ENCODE measurements around the gene FRMD6. TPM values are rescaled to one million over a fixed set of nuclear protein-coding genes. Genes with fewer than 3 reads are reported as not detected.

The FRMD6 gene
- total RNA-seq, 4 donors from 2014 or later, result 8.1 to 73.4 (median 12.4) TPM

DNA sequence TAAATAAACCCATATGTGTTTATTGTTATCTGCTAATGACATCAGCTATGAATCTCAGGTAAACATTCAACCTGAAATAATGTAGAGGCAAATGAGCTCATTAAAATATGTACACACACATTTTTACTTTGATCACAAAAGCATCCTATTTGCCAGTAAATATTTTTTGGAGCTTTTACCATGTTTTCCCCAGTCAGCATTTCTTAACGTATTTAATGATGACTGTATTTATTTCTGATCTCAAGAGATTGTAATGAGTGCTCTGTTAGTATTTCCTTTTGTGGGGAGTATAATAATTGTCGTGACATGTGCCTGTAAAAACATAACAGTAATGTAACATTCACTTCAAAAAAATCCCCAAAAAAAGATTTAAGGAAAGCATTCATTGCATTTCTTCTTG is 52.1 kb downstream of the FRMD6 start:
- Histone ChIP-seq H3K27ac (no peak overlapping the region), H3K9me3 (no peaks in the 10 kb centered on the region), H3K36me3 (no peaks in the 10 kb centered on the region), H3K27me3 (no peaks in the 10 kb centered on the region), H3K4me3 (no peak overlapping the region), H3K4me1 (no peaks in the 10 kb centered on the region)
- TF ChIP-seq, protein P1, sequence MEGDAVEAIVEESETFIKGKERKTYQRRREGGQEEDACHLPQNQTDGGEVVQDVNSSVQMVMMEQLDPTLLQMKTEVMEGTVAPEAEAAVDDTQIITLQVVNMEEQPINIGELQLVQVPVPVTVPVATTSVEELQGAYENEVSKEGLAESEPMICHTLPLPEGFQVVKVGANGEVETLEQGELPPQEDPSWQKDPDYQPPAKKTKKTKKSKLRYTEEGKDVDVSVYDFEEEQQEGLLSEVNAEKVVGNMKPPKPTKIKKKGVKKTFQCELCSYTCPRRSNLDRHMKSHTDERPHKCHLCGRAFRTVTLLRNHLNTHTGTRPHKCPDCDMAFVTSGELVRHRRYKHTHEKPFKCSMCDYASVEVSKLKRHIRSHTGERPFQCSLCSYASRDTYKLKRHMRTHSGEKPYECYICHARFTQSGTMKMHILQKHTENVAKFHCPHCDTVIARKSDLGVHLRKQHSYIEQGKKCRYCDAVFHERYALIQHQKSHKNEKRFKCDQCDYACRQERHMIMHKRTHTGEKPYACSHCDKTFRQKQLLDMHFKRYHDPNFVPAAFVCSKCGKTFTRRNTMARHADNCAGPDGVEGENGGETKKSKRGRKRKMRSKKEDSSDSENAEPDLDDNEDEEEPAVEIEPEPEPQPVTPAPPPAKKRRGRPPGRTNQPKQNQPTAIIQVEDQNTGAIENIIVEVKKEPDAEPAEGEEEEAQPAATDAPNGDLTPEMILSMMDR (IDR thresholded peaks at IDR 0.05), result no peak
- TF ChIP-seq POLR2A (IDR thresholded peaks at IDR 0.05), result no peak
- no peak for DNase-seq

DNA sequence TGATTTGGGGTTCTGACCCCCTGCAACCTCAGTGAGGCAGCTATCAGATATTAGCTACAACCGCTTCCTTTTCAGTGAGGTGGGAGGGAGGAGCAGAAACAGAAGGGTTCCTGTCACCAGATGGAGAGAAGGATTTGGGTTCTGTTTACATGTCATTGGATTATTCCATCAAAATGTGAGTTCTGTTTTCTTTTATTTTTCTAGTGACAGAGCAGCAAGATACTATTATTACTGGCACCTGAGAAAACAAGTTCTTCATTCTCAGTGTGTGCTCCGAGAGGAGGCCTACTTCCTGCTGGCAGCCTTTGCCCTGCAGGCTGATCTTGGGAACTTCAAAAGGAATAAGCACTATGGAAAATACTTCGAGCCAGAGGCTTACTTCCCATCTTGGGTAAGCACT is 52.8 kb downstream of the FRMD6 start:
- no peak for DNase-seq
- no peak for TF ChIP-seq POLR2A (IDR thresholded peaks at IDR 0.05)
- TF ChIP-seq, protein P1 (IDR thresholded peaks at IDR 0.05), result no peak
- H3K4me3 ChIP-seq, result no peak overlapping the region
- H3K36me3 ChIP-seq, result no peaks in the 10 kb centered on the region
- no peaks in the 10 kb centered on the region for H3K4me1 ChIP-seq
- no peaks in the 10 kb centered on the region for H3K27me3 ChIP-seq
- H3K27ac ChIP-seq, result no peak overlapping the region
- no peaks in the 10 kb centered on the region for H3K9me3 ChIP-seq

- DNase-seq, result no peak
- TF ChIP-seq, protein P1 (IDR thresholded peaks at IDR 0.05), result no peak
- TF ChIP-seq POLR2A (IDR thresholded peaks at IDR 0.05), result no peak
- no peak overlapping the region for H3K27ac ChIP-seq
- H3K27me3 ChIP-seq, result no peaks in the 10 kb centered on the region
- no peak overlapping the region for H3K4me3 ChIP-seq
- peaks cover 0 to 6% (median 0%) of the 10 kb centered on the region in 3 donors for H3K36me3 ChIP-seq
- no peaks in the 10 kb centered on the region for H3K4me1 ChIP-seq
- no peaks in the 10 kb centered on the region for H3K9me3 ChIP-seq
Observed at GRCh38 chr14:51707327-51707726, 55.6 kb downstream of the FRMD6 start.

DNA sequence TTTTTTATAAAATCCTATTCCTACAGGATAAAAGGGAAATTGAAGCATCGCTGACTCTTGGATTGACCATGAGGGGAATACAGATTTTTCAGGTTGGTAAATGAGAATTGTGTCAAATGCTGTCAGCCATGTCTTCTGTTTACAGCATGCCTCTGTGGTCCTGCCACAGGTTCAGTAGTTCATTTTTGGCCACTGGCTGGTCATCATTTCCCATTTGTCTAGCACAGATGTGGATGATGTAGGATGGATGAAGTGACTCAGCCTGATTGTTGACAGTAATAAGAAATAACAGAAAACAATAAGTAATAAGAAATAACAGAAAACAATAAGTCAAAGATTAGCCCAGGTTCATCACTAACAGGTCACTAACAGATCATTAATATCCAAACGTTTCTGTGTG is 59.8 kb downstream of the FRMD6 start:
- Histone ChIP-seq H3K27ac (no peak overlapping the region), H3K4me1 (no peaks in the 10 kb centered on the region), H3K36me3 (peaks cover 0 to 6% (median 0%) of the 10 kb centered on the region in 3 donors), H3K4me3 (no peak overlapping the region), H3K9me3 (no peaks in the 10 kb centered on the region), H3K27me3 (no peaks in the 10 kb centered on the region)
- no peak for DNase-seq
- TF ChIP-seq, protein P1 (IDR thresholded peaks at IDR 0.05), result no peak
- no peak for TF ChIP-seq POLR2A (IDR thresholded peaks at IDR 0.05)

DNA sequence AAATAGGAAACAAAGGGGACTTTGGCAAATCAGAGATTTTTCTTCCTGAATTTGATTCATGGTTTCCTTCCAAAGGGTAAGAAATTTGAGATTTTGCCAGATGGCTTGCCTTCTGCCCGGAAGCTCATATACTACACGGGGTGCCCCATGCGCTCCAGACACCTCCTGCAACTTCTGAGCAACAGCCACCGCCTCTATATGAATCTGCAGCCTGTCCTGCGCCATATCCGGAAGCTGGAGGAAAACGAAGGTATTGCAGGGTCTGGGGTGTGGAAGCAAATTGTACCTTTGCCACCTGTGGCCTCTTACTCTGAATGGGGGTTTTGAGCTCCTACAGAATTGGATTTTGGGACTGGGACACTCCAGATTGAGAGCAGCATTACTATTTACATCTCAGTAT is 63.5 kb downstream of the FRMD6 start:
- Histone ChIP-seq H3K4me3 (no peak overlapping the region), H3K36me3 (peaks cover 0 to 13% (median 0%) of the 10 kb centered on the region in 3 donors), H3K27me3 (no peaks in the 10 kb centered on the region), H3K4me1 (no peaks in the 10 kb centered on the region), H3K9me3 (no peaks in the 10 kb centered on the region), H3K27ac (no peak overlapping the region)
- no peak for DNase-seq
- TF ChIP-seq, protein P1 (IDR thresholded peaks at IDR 0.05), result no peak
- no peak for TF ChIP-seq POLR2A (IDR thresholded peaks at IDR 0.05)

DNA sequence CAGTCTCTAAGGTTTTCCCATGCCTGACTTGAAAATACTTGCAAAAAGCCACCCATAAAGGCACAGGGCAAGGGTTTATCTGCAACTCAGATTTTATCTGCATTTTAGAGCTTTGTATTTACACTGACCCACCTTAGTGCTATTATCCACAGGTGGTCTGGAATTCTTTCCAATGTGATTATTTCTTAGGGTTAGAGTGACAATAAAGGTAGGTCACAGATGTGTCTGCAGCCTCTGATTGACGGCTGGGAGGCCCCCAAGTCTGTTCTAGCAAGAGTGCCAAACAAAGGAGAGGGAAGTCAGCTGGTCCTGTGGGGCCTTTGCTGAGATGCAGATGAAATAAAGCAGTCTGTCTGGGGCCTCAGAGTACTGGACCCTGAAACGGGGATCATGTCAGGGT is 64.0 kb downstream of the FRMD6 start:
- Histone ChIP-seq H3K27ac (no peak overlapping the region), H3K9me3 (no peaks in the 10 kb centered on the region), H3K27me3 (no peaks in the 10 kb centered on the region), H3K36me3 (peaks cover 0 to 16% (median 0%) of the 10 kb centered on the region in 3 donors), H3K4me1 (no peaks in the 10 kb centered on the region), H3K4me3 (no peak overlapping the region)
- TF ChIP-seq POLR2A (IDR thresholded peaks at IDR 0.05), result no peak
- TF ChIP-seq, protein P1 (IDR thresholded peaks at IDR 0.05), result no peak
- DNase-seq, result no peak

Data from Peyer's patch (tissue), 4 donors.